ENCODE results near the gene PTH.

- TF ChIP-seq CTCF (conservative IDR thresholded peaks at IDR 0.05) (no peak), ZFX (IDR thresholded peaks at IDR 0.05) (no peak)
Measured at GRCh38 chr11:13479688-13480087, 16.1 kb downstream of the PTH start.

Data from C4-2B (cell line).